CMK (cell line): ENCODE measurements around the gene C1QA.

Experiments used
- DNase-seq: peaks from one replicate; pipeline ENCODE4 v3.0.0-alpha.2; 2010; ENCODE audit warnings: low read depth

The C1QA gene

GRCh38 chr1:22636353-22636752, at the start of gene C1QA:
TSS of gene C1QA (plus strand) at chr1:22636628. CDS start at chr1:22637617, 989 bp downstream.
- DNase-seq = no peak

- no peak for DNase-seq
Observed at GRCh38 chr1:22587247-22587646, 49.2 kb upstream of the C1QA start.

DNA sequence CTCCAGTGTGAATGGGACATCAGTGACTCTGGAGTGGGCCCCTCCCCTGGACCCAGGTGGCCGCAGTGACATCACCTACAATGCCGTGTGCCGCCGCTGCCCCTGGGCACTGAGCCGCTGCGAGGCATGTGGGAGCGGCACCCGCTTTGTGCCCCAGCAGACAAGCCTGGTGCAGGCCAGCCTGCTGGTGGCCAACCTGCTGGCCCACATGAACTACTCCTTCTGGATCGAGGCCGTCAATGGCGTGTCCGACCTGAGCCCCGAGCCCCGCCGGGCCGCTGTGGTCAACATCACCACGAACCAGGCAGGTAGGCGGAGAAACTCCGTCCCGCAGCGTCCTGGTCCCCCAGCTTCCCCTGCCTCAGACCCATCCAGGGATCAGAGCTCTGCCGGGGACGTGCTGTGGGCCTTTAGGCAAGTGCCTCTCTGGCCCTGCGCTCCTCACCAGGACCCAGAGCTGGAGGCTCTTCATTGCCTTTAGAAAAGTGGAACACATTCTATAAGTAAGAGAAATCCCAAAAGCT, 47.5 kb upstream of the C1QA start:
- DNase-seq = no peak

DNA sequence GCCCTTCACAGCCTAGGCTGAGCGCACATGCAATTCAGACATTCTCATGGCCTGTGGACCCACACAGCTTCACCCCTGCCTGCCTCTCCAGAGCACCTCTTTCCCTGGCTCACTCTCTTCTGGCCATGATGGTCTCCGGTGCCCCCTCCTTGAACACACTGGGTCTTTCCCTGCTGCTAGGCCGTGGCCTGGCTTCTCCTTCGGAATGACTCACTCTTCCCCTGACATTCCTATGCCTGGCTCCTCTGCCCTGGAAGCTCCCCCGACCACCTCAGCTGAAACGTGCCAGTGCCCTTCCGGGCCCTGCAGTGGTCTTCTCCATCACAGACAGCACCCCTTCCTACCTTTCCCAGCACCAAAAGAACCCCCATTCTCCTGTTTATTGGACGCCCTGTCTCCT, 44.9 kb upstream of the C1QA start:
- no peak for DNase-seq

DNA sequence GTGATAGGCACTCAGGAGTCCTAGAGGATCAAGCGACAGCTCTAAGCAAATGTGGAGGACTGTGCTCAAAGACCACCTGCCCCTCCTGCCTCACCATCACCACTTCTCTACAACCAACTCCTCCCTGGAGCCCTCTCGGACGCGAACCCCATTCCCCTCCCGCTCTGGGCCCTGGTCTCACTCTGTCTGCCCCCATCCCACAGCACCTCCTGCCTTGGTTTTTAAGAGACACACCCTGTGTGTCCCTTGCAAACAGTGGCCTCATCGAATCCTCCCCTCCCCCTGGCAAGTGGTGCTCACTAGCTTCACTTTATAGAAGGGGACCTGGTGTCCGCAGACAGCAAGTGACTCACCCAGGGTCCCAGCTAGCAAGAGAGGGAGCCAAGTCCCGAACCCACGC, 44.4 kb upstream of the C1QA start:
- DNase-seq = no peak

- no peak for DNase-seq
Observed at GRCh38 chr1:22592919-22593790, 43.3 kb upstream of the C1QA start.

GRCh38 chr1:22594396-22594795, 42.0 kb upstream of the C1QA start:
- DNase-seq = no peak

- no peak for DNase-seq
Observed at GRCh38 chr1:22595108-22595507, 41.3 kb upstream of the C1QA start.

GRCh38 chr1:22597301-22597965, 39.0 kb upstream of the C1QA start:
- no peak for DNase-seq

- DNase-seq = no peak
Observed at GRCh38 chr1:22597996-22598395, 38.4 kb upstream of the C1QA start.

DNA sequence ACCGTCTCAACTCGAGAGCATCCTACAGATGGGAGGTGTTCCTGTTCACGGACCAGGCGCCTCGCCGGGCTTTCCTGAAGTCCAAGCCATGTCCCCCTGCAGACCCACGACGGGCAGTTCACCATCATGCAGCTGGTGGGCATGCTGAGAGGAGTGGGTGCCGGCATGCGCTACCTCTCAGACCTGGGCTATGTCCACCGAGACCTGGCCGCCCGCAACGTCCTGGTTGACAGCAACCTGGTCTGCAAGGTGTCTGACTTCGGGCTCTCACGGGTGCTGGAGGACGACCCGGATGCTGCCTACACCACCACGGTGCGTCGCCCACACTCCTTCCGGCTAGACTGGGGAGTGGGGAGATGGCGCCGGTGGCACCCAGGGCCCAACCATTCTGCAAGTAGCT, 37.7 kb upstream of the C1QA start:
- no peak for DNase-seq

GRCh38 chr1:22600071-22600816, 36.2 kb upstream of the C1QA start:
- DNase-seq = no peak

GRCh38 chr1:22600817-22601605, 35.4 kb upstream of the C1QA start:
- no peak for DNase-seq

GRCh38 chr1:22601610-22602009, 34.8 kb upstream of the C1QA start:
- no peak for DNase-seq

- DNase-seq = no peak
Observed at GRCh38 chr1:22602060-22602740, 34.2 kb upstream of the C1QA start.

GRCh38 chr1:22606161-22606560, 30.3 kb upstream of the C1QA start:
- no peak for DNase-seq

- DNase-seq = no peak
Observed at GRCh38 chr1:22607154-22607553, 29.3 kb upstream of the C1QA start.

DNA sequence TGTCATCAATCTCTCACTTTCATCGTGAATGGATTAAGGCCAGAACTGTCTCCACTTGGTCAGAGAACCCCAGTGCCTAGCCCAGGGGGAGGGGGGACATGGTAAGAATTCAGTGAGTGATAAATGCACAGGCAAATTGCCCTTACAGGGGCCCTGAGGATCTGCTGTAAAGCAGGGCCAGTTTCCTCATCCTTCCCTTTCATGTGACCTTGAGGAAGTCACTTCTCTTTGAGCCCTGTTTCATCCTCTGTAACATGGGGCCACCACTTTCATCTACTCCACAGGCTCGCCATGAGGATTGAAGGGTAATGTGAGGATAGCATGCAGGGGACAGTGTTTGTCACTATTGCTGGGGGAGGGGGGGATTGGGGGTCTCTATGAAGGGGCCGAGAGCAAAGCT, 28.1 kb upstream of the C1QA start:
- no peak for DNase-seq

DNA sequence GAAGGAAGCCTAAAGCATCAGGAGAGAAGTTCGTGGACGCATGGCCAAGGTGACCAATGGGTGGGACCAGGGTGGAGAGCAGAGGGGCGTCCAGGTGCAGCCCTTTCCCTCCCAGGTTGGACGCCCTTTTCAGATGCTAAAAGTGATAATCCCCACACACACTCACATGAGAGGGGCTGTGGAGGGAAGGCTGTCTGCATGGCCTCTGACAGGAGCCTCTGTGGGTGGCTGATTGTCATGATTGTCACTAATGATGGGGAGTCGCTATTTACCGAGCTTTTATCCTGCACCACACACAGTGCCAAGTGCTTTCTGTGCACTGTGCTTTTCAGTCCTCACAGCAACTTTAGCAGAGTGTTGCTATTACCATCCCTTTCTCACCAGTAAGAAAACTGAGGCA, 27.1 kb upstream of the C1QA start:
- DNase-seq = no peak

GRCh38 chr1:22611530-22611947, 24.9 kb upstream of the C1QA start:
- no peak for DNase-seq
